Pons (tissue), 1 donor: ENCODE data around the gene C8G.

Experiments used
- DNase-seq: peaks from one replicate; pipeline ENCODE4 v3.0.0-alpha.2; 2016; ENCODE audit warnings: low spot score

The C8G gene

GRCh38 chr9:136941231-136942111 lies 3.6 kb upstream of the C8G start:
- DNase-seq = no peak

GRCh38 chr9:136942112-136942880 lies 2.7 kb upstream of the C8G start:
- no peak for DNase-seq

- no peak for DNase-seq
Observed at GRCh38 chr9:136942881-136943230, 2.2 kb upstream of the C8G start.

GRCh38 chr9:136943291-136944211 lies 1.5 kb upstream of the C8G start:
- DNase-seq = no peak

GRCh38 chr9:136944212-136944518 lies 878 bp upstream of the C8G start:
- DNase-seq = no peak

GRCh38 chr9:136945333-136946227 lies 537 bp downstream of the C8G start:
- DNase-seq = no peak

- no peak for DNase-seq
Observed at GRCh38 chr9:136946228-136947027, 1.4 kb downstream of the C8G start.

GRCh38 chr9:136947028-136947891 lies 2.2 kb downstream of the C8G start:
- DNase-seq = peak; percentile 60

- DNase-seq = peak; percentile 79
Observed at GRCh38 chr9:136947955-136948510, 3.0 kb downstream of the C8G start.

- DNase-seq = no peak
Observed at GRCh38 chr9:136949239-136949816, 4.3 kb downstream of the C8G start.

GRCh38 chr9:136949817-136950655 lies 5.0 kb downstream of the C8G start:
- DNase-seq = peak; percentile 93

GRCh38 chr9:136950656-136951276 lies 5.7 kb downstream of the C8G start:
- no peak for DNase-seq

GRCh38 chr9:136951541-136952320 lies 6.7 kb downstream of the C8G start, which contains the start of gene LCN12:
LCN12 (plus strand) TSS chr9:136952273; CDS start chr9:136952328, 55 bp downstream.
- DNase-seq = no peak

GRCh38 chr9:136952321-136952850 lies 7.3 kb downstream of the C8G start:
- DNase-seq = no peak

GRCh38 chr9:136952876-136953770 lies 8.1 kb downstream of the C8G start:
- DNase-seq = no peak
